SK-MEL-5 (cell line): ENCODE measurements around the gene TRIP6. TPM values are rescaled to one million over a fixed set of nuclear protein-coding genes. Genes with fewer than 3 reads are reported as not detected.

Experiments used
- DNase-seq: peaks from one replicate; pipeline ENCODE4 v3.0.0-alpha.2; 2016; ENCODE audit warnings: low read depth, low spot score
- in situ Hi-C: cut with HindIII; loops from 2 replicates; pipeline ENCODE4 v1.10.0; 2016; ENCODE audit warnings: low sequenced_read_pairs, high pct_unique_total_duplicates, low pct_unique_long_range_greater_than_20kb
- polyA plus RNA-seq, 2 experiments: library from polyadenylated mRNA; depleted of rRNA; stranded (reverse); fragments of >200 nt; gene quantifications; 2 replicates each; pipeline ENCODE4 v1.2.3, GENCODE V29; 2015
- total RNA-seq: library from RNA; depleted of rRNA; stranded (reverse); fragments of >200 nt; shearing (Covaris generic); gene quantifications from 2 replicates; pipeline ENCODE4 v1.2.3, GENCODE V29; 2014; rRNA removed

TRIP6 gene, protein sequence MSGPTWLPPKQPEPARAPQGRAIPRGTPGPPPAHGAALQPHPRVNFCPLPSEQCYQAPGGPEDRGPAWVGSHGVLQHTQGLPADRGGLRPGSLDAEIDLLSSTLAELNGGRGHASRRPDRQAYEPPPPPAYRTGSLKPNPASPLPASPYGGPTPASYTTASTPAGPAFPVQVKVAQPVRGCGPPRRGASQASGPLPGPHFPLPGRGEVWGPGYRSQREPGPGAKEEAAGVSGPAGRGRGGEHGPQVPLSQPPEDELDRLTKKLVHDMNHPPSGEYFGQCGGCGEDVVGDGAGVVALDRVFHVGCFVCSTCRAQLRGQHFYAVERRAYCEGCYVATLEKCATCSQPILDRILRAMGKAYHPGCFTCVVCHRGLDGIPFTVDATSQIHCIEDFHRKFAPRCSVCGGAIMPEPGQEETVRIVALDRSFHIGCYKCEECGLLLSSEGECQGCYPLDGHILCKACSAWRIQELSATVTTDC
- 107 and 109 TPM in 2 replicates for total RNA-seq
- polyA plus RNA-seq (2015; cell fraction: cytosol; rRNA removed) = 117 and 129 TPM in 2 replicates
- 166 and 196 TPM in 2 replicates for polyA plus RNA-seq (2015; cell fraction: nucleus; rRNA removed)

- in situ Hi-C loops = no loop called here
- peak; percentile 88 for DNase-seq
These were observed at the start of gene TRIP6 for GRCh38 chr7:100867040-100867775. TSS of gene TRIP6 (plus strand) at chr7:100867387. CDS start at chr7:100867498, 111 bp downstream.

DNA sequence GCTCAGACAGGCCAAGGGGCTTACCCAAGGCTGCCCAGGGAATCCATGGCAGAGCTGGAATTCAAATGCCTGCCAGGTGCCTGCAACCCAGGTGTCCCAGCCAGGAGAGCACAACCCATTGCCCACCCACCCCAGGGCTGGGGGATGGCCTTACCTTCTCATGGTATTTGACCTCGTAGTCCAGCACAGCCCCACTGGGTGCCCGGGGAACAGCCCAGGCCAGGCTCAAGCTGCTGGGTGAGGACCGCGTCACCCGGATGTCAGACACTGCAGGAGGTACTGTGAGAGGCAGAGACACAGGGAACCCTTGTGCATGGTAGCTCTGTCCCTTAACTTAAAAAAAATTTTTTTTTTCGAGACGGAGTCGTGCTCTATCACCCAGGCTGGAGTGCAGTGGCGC, 48.8 kb upstream of the TRIP6 start:
- no peak for DNase-seq
- in situ Hi-C loops = no loop called here

DNA sequence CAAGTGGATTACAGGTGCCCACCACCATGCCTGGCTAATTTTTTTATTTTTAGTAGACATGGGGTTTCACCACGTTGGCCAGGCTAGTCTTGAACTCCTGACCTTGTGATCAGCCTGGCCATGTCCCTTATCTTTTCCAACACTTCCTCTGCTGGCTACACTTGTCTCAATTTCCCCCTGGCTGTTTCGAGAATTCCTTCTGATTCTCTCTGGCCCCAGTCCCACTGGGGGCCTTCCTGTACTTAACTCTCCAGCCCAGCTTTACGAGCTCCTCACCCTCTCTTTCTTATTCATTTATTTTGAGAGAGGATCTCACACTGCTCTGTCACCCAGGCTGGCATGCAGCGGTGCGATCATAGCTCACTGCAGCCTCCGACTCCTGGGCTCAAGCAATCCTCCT, 48.4 kb upstream of the TRIP6 start:
- in situ Hi-C loops = no loop called here
- DNase-seq = no peak

GRCh38 chr7:100819586-100819985, 47.6 kb upstream of the TRIP6 start:
- in situ Hi-C loops = no loop called here
- no peak for DNase-seq

DNA sequence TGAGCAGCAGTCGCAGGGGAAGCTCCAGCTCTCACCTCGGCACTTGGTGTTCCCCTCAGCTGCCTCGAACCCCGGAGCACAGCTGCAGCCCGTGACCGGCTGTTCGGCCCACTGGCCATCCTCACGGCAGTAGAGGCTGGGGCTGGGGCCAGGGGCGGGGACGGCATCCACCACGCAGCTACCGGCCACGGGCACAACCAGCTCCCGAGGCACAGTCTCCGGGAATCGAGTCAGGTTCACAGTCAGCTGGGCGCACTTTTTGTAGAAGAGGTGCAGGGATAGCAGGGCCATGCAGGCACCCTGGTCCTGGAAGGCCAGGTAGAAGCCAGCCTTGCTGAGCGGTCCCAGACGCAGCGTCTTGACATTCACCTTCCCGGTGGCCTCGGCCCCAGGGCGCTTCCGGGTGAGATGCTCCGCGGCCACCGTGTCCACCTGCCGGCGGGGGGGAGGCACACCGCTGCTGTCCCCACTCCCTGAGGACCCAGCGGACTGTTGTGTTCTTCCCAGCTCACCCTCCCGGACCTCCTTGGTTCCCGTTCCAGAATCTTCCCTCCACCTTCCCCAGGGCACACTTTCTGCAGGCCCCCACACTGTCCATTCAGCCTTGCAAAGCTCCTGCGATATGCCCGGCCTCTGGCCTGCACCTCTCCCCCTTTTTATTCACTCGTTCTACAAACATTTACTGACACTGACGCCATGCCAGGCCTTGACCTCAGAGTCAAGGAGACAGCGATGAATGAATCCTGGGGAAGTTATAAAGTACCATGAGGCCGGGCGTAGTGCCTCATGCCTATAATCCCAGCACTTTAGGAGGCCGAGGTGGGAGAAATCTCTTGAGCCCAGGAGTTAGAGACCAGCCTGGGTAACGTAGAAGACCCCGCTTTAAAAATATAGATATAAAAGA, 44.7 kb upstream of the TRIP6 start:
- no peak for DNase-seq
- in situ Hi-C loops = no loop called here

- no peak for DNase-seq
- in situ Hi-C loops = no loop called here
These were observed 44.1 kb upstream of the TRIP6 start for GRCh38 chr7:100823140-100823525.

DNA sequence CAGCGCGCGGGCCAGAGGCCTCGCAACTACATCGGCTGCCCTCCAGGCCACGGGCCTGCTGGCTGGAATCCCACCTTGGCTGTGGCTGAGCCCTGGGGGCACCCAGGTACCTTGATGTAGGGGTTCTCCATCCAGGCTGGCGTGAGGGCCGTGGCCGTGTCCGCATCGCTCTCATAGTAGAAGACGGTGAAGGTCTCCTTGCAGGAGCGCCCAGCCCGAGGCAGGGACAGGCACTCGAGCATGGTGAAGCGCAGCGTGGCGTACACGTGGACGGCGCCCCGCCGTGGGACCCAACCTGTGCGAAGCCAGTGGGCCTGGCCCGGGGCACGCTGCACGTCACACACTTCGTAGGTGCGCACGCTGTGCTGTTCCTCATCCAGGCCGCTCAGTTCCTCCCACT, 43.7 kb upstream of the TRIP6 start:
- no peak for DNase-seq
- in situ Hi-C loops = no loop called here

GRCh38 chr7:100824499-100825214, 42.5 kb upstream of the TRIP6 start:
- in situ Hi-C loops = no loop called here
- no peak for DNase-seq

DNA sequence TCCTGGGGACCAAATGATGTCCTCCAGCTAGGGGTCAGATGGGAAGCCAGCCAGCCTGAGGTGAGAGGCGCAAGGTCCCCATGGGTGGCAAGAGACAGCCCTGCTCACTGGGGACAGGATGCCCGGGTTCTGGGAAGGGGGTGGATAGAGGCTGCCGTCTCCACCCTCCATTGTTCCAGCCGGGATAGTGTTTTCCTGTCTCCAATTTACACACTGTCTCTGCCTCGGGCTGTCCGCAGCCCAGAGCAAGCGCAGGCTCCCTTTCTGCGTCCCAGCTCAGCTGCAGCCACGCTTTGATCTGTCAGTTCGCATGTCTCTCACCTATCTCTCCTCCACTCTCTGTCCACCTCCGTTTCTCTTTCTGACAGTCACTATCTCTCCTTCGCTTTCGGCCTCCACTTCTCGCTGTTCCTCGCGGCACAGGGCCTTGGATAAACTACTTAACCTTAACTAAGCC, 41.9 kb upstream of the TRIP6 start:
- DNase-seq = no peak
- in situ Hi-C loops = no loop called here

DNA sequence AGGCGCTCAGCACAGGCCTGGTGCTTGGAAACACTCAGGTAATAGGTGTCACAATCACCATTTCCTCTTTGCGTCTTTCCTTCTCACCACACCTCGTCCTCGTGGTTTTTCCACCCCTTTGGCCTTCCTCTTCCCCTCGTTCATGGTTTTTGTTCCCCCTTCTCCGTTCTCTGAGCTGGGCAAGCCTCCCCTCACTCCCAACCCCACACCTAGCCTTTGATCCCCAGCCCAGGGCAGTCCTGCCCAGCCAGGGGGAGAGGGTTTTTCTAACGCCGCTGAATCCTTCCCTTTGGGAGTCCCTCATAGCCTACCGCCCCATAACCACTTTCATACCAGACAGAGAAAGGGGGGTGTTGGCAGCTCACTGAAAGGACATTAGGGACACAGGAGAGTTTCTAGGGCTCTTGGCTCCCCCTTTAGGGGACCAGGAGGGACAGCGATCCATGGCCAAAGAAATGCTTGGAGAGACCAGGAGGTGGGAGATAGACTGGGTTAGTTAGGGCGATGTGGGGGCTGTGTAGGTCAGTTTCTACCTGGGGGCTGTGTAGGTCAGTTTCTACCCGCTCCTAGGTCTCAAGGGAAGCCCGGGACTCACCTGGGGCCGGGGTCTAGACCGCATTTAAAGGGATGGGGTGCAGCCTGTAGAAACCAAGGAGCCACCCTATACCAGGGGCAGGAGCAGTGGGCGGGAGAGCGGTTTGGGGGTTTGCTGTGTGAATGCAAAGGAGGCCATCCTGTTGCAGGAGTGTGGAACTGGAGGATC, 41.3 kb upstream of the TRIP6 start:
- peak; percentile 40 for DNase-seq
- in situ Hi-C loops = no loop called here

DNA sequence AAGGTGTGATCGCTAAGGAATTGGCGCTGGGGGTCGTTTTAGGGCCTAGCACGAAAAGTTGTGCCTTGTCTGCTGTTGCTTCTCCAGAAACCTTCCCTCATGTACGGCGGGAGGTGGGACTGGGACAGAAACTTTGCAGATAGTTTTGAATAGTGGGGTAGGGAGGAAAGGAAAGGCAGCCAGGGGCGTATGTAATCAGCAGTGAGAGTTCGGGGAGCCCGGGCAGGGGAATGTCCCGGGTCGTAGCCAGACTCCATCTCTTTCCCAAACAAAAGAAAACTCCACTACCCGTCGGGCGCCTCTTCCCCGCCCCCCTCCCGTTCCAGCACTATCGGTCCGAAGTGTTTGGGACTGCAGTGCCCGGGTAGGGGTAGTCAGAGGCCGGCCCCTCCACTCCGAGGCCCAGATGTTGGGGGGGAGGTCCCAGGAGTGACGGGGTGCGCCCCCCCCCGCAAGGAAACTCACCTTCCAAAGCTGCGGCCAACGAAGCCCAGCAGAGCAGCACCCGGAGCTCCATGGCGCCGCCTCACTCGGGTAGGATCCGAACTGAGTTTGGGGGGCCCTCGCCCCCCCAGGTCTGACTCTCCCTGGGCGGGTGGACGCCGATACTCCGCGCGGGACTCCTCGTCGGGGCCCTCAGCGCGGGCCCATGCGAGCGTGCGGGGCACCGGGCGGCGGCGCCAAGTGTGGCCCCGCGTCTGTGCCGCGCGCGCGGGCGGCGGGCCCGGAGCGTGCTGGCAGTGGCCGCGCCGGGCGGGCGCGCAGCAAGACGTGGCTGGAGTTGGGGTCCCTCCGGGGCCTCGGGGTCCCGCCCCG, 40.5 kb upstream of the TRIP6 start:
- in situ Hi-C loops = no loop called here
- DNase-seq = no peak

- in situ Hi-C loops = no loop called here
- peak; percentile 96 for DNase-seq
These were observed 39.6 kb upstream of the TRIP6 start, which contains the start of gene EPHB4 for GRCh38 chr7:100827330-100828226. TSS of gene EPHB4 (minus strand) at chr7:100827523. CDS start at chr7:100827030, 493 bp downstream.

GRCh38 chr7:100829150-100829716, 38.0 kb upstream of the TRIP6 start:
- in situ Hi-C loops = no loop called here
- no peak for DNase-seq

DNA sequence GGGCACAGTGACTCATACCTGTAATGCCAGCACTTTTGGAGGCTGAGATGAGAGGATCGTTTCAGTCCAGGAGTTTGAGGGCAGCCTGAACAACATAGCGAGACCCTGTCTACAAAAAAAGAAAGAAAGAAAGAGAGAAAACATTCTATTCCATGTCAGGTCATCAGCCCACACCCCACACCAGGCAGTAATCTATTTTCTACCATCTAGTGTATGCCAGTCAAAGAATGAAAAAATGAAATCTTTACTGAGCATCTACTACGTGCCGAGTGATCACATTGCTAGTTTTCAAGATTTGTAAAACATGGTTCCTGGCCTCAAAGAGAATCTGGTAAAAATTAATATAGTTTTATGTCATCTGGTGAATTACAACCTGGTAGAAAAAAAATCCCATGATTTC, 36.8 kb upstream of the TRIP6 start:
- no peak for DNase-seq
- in situ Hi-C loops = no loop called here
